HepG2 (cell line): ENCODE results near the gene CASTOR1.

Experiments
- MEIS1 ChIP-seq: sonication (generic); formaldehyde crosslinking; IDR thresholded peaks from 2 replicates; pipeline ENCODE4 v1.9.0; 2021; ENCODE audit warnings: mild to moderate bottlenecking, missing genetic modification reagents, moderate library complexity, borderline replicate concordance
- POLR2AphosphoS5 ChIP-seq: IDR thresholded peaks from 2 replicates; pipeline ENCODE4 v1.6.1; 2012; ENCODE audit warnings: low read depth, low read length
- ZBTB1 ChIP-seq: sonication (generic); formaldehyde crosslinking; IDR thresholded peaks from 2 replicates; pipeline ENCODE4 v1.4.0; 2020; ENCODE audit warnings: missing genetic modification reagents, borderline replicate concordance
- ZFP36 ChIP-seq: fragments of 150-350 bp; IDR thresholded peaks from 2 replicates; pipeline ENCODE4 v1.6.1; 2018; ENCODE audit warnings: borderline replicate concordance, low read length, low read depth; ENCODE audit not compliant: partially characterized antibody
- ZNF207 ChIP-seq: fragments of 450-650 bp; IDR thresholded peaks from 2 replicates; pipeline ENCODE4 v1.6.1; 2016; ENCODE audit warnings: antibody characterized with exemption, borderline replicate concordance
- ZNF558 ChIP-seq: sonication (generic); formaldehyde crosslinking; IDR thresholded peaks from 2 replicates; pipeline ENCODE4 v1.9.0; 2022; ENCODE audit warnings: mild to moderate bottlenecking, missing genetic modification reagents, borderline replicate concordance

DNA sequence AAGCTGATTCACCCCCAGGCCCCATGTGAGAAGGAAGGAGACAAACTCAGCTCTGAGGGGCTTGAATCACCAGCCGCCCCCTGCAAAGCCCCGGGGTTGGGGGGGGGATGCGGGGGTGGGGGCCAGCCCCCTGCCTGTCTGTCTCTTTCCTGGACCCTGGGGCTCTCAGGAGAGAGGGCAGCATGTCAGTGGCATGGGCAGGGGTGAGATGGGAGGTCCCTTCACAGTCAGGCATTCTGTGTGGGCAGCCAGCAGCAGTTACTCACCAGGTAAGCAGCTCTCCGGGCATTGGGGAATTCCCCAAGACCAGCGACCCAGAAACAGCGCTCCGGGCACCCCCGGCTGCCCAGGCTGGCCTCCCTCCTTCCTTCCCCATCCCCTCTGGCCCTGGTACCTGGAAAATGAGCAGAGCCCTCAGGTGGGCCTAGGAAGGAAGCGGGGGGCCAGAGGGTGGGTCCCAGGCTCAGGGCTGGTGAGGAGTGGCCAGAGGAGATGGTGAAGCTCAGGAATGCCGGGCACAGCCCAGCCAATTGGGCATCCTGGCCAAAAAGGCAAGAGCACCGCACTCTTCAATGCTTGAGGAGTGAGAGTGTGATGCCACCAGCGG is 38.5 kb downstream of the CASTOR1 start:
- TF ChIP-seq MEIS1 (CRISPR knock-in tag) (no peak), POLR2AphosphoS5 (no peak), ZBTB1 (CRISPR knock-in tag) (no peak), ZNF558 (no peak), ZFP36 (no peak), ZNF207 (no peak)
